GM12875 (cell line): ENCODE measurements around the gene SSX5.
"Not testable (repeated sequence)": the region's sequence is repeated elsewhere in the genome, so short reads cannot be mapped to it uniquely, and the experiment has no call there.

ENCODE experiments used
- H3K4me3 ChIP-seq: one replicate; pipeline ENCODE4 v1.5.1; 2011; ENCODE audit warnings: low read depth, low read length, control low read depth
- TF ChIP-seq, protein P1 (sequence below): IDR thresholded peaks from 2 replicates; pipeline ENCODE4 v1.5.1; 2011; ENCODE audit warnings: low read depth, mild to moderate bottlenecking, control low read depth, inconsistent platforms, low read length, moderate library complexity, borderline replicate concordance; ENCODE audit not compliant: insufficient read depth

Gene SSX5, protein sequence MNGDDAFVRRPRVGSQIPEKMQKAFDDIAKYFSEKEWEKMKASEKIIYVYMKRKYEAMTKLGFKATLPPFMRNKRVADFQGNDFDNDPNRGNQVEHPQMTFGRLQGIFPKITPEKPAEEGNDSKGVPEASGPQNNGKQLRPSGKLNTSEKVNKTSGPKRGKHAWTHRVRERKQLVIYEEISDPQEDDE

DNA sequence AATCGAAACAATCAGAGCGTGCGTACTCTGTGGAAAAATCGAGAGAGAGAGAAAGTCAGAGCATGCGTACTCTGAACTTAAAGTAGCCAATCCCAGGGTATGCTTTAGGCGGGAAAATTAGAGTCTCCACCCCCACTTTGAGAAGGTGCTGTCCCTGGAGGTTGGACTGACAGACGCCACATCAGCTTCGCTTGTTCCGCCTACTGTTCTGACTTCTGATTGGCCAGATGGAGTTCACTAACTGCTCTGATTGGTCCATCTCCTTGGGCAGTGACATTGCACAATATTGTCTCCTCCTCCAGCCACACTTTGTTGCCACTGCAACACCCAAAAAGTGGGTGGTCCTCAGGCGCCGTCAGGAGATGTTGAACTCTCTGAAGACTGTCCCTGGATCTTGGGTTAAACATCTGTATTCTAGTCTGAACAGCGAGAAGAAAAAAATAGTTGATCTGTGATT is at the start of gene SSX5:
TSS of gene SSX5 (minus strand) at position 51 of the 457 bp plus-strand sequence. CDS start 1,437 bp downstream, outside the sequence.
- TF ChIP-seq, protein P1, sequence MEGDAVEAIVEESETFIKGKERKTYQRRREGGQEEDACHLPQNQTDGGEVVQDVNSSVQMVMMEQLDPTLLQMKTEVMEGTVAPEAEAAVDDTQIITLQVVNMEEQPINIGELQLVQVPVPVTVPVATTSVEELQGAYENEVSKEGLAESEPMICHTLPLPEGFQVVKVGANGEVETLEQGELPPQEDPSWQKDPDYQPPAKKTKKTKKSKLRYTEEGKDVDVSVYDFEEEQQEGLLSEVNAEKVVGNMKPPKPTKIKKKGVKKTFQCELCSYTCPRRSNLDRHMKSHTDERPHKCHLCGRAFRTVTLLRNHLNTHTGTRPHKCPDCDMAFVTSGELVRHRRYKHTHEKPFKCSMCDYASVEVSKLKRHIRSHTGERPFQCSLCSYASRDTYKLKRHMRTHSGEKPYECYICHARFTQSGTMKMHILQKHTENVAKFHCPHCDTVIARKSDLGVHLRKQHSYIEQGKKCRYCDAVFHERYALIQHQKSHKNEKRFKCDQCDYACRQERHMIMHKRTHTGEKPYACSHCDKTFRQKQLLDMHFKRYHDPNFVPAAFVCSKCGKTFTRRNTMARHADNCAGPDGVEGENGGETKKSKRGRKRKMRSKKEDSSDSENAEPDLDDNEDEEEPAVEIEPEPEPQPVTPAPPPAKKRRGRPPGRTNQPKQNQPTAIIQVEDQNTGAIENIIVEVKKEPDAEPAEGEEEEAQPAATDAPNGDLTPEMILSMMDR = no peak
- no peak within 1 kb of the TSS for H3K4me3 ChIP-seq

DNA sequence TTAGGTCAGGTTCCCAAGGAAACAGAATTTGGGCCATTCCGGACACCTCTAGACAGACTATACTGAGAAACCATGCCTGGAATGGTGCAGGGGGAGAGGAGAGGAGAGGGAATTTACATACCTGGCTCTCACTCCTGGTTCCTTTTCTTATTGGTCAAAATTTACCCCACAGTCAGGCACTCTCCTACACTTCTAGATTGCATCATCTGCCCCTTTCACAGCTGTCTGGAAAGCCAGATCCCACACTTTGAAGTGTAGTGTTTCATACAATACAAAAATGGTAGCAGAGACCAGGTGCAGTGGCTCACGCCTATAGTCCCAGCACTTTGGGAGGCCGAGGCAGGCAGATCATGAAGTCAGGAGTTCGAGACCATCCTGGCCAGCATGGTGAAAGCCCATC is 27.6 kb upstream of the SSX5 start:
- H3K4me3 ChIP-seq = not testable (repeated sequence)

DNA sequence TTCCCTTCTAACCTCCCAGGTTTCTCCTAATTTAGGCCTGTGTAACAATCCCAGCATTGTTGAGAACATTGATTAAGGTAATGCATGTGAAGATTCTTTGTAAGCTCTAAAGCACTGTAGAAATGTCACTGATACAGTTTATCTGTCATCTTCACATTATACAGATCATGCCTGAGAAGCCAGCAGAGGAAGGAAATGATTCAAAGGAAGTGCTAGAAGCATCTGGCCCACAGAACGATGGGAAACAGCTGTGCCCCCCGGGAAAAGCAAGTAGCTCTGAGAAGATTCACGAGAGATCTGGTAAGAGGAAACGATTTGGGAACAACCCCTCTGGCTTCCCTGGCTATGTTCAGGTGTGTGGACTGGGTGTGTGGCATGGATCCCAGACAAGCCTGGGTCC is 17.7 kb upstream of the SSX5 start:
- not testable (repeated sequence) for H3K4me3 ChIP-seq

DNA sequence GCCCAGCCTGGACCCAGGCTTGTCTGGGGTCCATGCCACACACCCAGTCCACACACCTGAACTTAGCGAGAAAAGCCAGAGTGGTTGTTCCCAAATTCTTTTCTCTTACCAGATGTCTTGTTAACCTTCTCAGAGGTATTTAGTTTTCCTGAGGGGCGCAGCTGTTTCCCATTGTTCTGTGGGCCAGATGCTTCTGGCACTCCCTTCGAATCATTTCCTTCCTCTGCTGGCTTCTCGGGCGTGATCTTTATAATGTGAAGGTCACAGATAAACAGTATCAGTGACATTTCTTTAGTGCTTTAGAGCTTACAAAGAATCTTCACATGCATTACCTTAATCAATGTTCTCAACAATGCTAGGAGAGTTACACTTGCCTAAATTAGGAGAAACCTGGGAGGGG is 6.6 kb downstream of the SSX5 start:
- not testable (repeated sequence) for H3K4me3 ChIP-seq

DNA sequence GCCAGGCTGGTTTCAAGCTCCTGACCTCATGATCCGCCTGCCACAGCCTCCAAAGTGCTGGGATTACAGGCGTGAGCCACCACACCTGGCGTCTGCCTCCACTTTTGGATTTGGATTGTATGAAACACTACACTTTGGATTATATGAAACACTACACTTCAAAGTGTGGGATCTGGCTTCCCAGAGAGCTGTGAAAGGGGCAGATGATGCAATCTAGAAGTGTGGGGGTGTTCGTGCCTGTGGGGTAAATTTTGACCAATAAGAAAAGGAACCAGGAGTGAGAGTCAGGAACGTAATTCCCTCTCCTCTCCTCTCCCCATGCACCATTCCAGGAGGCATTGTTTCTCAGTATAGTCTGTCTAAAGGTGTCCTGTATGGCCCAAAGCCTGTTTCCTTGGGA is 14.7 kb downstream of the SSX5 start:
- H3K4me3 ChIP-seq = not testable (repeated sequence)

DNA sequence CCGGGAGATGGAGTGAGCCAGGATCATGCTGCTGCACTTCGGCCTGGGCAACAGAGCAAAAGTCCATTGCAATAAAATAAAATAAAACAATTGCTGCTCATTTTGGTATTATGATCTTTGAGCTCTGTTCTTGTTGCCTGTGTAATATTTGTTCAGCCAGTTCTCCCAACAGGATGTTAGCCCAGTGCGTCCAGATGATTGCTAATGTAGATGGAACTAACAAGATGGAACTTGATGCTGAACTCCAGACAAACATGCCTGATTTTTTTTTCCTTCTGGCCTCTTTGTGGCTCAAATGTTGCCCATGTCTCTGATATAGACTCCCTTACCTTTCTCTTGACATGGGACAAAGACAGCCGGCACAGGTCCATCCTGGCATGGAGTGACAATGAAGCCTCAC is 15.8 kb downstream of the SSX5 start:
- no peak overlapping the region for H3K4me3 ChIP-seq
- TF ChIP-seq, protein P1 = no peak

DNA sequence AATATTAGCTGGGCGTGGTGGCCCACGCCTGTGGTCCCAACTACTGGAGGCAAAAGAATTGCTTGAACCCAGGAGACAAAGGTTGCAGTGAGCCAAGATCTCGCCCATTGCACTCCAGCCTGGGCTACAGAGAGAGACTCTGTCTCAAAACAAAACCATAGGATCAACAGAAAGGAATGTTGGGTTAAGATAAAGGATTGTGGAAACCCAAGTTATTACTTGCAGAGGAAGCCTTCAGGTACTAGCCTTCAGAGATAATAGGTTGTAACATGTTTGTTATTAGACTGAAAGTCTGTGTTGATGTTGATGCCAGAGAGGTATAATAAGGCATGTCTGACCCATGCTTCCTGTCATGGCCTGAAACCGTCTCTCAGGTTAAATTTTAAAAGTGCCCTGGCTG is 16.9 kb downstream of the SSX5 start:
- TF ChIP-seq, protein P1 = no peak
- H3K4me3 ChIP-seq = no peak overlapping the region

DNA sequence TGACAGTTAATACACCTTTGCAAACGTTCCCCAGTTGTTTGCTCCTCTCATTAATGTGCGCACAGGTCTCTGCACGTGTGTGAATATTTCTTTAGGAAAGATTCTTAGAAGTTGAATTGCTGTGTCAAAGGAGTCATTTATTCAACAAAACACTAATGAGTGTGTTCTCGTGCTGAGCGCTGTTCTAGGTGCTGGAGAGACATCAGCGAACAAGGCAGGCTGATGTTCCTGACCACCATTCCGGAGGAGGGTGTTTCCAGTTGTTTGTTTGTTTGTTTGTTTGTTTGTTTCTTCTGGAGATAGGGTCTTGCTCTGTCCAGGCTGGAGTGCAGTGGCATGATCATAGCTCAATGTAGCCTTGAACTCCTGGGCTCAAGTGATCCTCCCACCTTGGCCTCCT is 30.3 kb downstream of the SSX5 start:
- H3K4me3 ChIP-seq = not testable (repeated sequence)

DNA sequence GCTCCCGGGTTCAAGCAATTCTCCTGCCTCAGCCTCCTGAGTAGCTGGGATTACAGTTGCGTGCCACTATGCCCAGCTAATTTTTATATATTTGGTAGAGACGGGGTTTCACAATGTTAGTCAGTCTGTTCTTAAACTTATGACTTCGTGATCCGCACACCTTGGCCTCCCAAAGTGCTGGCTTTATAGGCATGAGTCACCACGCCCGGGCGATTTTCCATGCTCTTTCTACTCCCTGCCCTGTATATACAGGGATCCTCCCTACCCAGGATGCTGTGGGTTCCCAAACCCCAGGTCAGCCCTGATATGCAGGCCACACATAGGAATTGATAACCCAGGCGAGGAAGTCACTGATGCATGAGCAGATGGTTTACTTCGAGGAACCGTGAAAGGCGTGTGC is 31.4 kb downstream of the SSX5 start:
- TF ChIP-seq, protein P1 = no peak
- H3K4me3 ChIP-seq = no peak overlapping the region

DNA sequence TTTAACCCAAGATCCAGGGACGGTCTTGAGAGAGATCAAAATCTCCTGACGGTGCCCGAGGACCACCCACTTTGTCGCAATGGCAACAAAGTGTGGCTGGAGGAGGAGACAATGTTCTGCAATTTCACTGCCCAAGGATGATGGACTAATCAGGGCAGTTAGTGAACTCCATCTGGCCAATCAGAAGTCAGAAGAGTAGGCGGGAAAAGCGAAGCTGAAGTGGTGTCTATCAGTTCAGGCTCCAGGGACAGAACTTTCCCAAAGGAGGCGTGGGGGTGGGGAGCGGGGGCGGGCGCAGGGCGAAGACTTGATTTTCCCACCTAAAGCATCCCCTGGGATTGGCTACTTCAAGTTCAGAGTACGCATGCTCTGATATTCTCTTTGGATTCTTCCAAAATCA is 40.6 kb downstream of the SSX5 start:
- TF ChIP-seq, protein P1 = no peak
- no peak overlapping the region for H3K4me3 ChIP-seq
